T-helper 17 cell (primary cell): Measurements from ENCODE around the gene UBASH3A. TPM values are rescaled to one million over a fixed set of nuclear protein-coding genes. Genes with fewer than 3 reads are reported as not detected.
"Not testable (repeated sequence)": the region's sequence is repeated elsewhere in the genome, so short reads cannot be mapped to it uniquely, and the experiment has no call there.

Experiments
- ATAC-seq: fragments of 150-1000 bp; cut with Tn5 transposase; 2 replicates; pipeline ENCODE4 v1.10.0; 2021; ENCODE audit warnings: mild to moderate bottlenecking, moderate library complexity
- DNase-seq, 3 donors: peaks; one replicate each; pipeline versions ENCODE4 v3.0.0 to v3.0.0-alpha.2; 2020 to 2021
- H3K9me3 ChIP-seq: one replicate; pipeline ENCODE4 v1.7.0; 2013; ENCODE audit warnings: low read length, mild to moderate bottlenecking; ENCODE audit not compliant: control insufficient read depth, poor library complexity, severe bottlenecking
- H3K27ac Mint-ChIP-seq: one replicate; pipeline ENCODE4 v1.8.0; 2022; ENCODE audit warnings: mild to moderate bottlenecking, moderate library complexity, mixed read lengths
- H3K27me3 Mint-ChIP-seq: one replicate; pipeline ENCODE4 v1.8.0; 2022; ENCODE audit warnings: mixed read lengths
- H3K36me3 Mint-ChIP-seq: one replicate; pipeline ENCODE4 v1.8.0; 2022; ENCODE audit warnings: low read depth, mixed read lengths
- H3K4me1 Mint-ChIP-seq: one replicate; pipeline ENCODE4 v1.8.0; 2022; ENCODE audit warnings: mild to moderate bottlenecking, mixed read lengths
- H3K4me3 Mint-ChIP-seq: one replicate; pipeline ENCODE4 v1.8.0; 2022; ENCODE audit warnings: mild to moderate bottlenecking, moderate library complexity, mixed read lengths
- total RNA-seq, 4 donors: library from RNA in 2 of 4; stranded (reverse) in 2 of 4; gene quantifications; one replicate each; pipeline ENCODE4 v1.2.3 and lab custom pipeline; 2022 to 2026

UBASH3A gene
- total RNA-seq, 2 donors from 2014 or later = 49.5 to 50.3 TPM

DNA sequence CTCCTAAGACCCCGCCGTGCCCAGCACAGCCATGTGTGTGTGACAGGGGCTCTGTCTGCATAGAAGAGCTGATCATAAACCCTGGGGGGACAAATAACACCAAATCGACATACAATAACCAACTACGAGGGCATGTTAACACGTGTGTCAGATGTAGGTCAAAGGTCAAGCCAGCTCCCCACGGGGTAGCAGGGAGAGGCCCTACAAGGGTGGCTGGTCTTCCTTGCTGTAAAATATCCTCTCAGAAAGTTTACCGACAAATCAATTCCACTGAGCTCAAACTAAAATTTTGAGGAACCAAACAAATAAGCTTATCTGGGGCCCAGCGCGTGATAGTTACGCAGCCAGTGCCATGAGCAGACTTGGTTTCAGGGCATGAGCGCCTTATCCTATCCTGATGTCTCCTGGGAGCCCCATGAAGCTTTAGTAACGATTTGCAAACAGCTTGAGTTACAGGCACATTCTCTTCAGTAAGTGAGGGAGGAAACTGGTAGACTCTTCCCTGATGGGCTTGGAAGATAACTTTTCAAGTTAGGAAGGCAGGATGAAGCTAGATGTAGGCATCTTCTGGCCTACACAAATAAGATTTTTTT, 5.2 kb upstream of the UBASH3A start:
- H3K4me1 Mint-ChIP-seq = peaks cover 36% of the 10 kb centered on the region
- H3K27me3 Mint-ChIP-seq = no peaks in the 10 kb centered on the region
- peak overlapping the region; percentile 51 for H3K4me3 Mint-ChIP-seq
- no peaks in the 10 kb centered on the region for H3K36me3 Mint-ChIP-seq
- DNase-seq = no peak
- H3K9me3 ChIP-seq = no peaks in the 10 kb centered on the region
- ATAC-seq = no peak
- peak overlapping the region; percentile 81 for H3K27ac Mint-ChIP-seq

GRCh38 chr21:42400525-42400924, 3.2 kb upstream of the UBASH3A start:
- Mint-ChIP-seq H3K27ac (peak overlapping the region; percentile 81), H3K4me1 (peaks cover 37% of the 10 kb centered on the region), H3K27me3 (no peaks in the 10 kb centered on the region), H3K4me3 (peak overlapping the region; percentile 5), H3K36me3 (peaks cover under 1% of the 10 kb centered on the region)
- DNase-seq = no peak
- no peaks in the 10 kb centered on the region for H3K9me3 ChIP-seq
- peak; percentile 18 for ATAC-seq

DNA sequence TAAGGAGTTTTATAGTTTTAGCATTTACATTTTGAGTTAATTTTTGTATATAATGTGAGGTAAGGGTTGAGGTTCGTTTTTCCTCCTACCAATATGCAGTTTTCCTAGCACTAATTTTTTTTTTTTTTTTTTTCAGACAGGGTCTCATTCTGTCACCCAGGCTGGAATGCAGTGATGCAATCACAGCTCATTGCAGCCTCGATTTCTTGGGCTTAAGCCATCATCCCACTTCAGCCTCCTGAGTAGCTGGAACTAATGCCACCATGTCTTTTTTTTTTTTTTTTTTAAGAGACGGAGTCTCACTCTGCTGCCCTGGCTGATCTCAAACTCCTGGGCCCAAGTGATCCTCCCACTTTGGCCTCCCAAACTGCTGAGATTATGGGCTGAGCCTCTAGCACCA, 2.5 kb upstream of the UBASH3A start:
- Mint-ChIP-seq H3K27me3 (no peaks in the 10 kb centered on the region), H3K4me1 (peaks cover 37% of the 10 kb centered on the region), H3K4me3 (no peak overlapping the region), H3K36me3 (peaks cover 3% of the 10 kb centered on the region), H3K27ac (peak overlapping the region; percentile 42)
- ATAC-seq (no peak), DNase-seq (no peak)
- H3K9me3 ChIP-seq = no peaks in the 10 kb centered on the region

DNA sequence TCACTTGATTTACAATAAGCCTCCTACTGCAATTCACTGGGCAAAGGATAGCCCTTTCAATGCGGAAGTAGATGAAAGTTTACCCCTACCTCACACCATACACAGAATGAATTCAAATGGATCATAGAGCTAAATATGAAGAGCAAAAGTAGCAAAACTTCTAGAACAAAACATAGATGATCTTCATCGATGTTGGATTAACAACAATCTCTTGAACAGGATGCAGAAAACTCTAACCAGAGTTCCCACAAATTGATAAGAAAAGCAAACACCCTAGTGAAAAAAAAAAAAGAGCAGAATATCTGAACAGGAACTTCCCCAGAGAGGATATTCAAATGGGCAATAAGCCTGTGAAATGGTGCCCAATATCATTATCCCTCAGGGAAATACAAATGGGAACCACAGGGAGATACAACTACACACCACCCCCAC, 1.9 kb upstream of the UBASH3A start:
- H3K9me3 ChIP-seq = no peaks in the 10 kb centered on the region
- peaks cover 7% of the 10 kb centered on the region for H3K36me3 Mint-ChIP-seq
- peak overlapping the region; percentile 42 for H3K27ac Mint-ChIP-seq
- ATAC-seq (no peak), DNase-seq (no peak)
- no peaks in the 10 kb centered on the region for H3K27me3 Mint-ChIP-seq
- peak overlapping the region; percentile 0 for H3K4me3 Mint-ChIP-seq
- peaks cover 44% of the 10 kb centered on the region for H3K4me1 Mint-ChIP-seq

GRCh38 chr21:42404539-42404938, 837 bp downstream of the UBASH3A start:
- H3K4me3 Mint-ChIP-seq = peak overlapping the region; percentile 99
- no peaks in the 10 kb centered on the region for H3K27me3 Mint-ChIP-seq
- ATAC-seq = peak; percentile 13
- no peak for DNase-seq
- H3K4me1 Mint-ChIP-seq = peaks cover 38% of the 10 kb centered on the region
- peaks cover 7% of the 10 kb centered on the region for H3K36me3 Mint-ChIP-seq
- peak overlapping the region; percentile 98 for H3K27ac Mint-ChIP-seq
- no peaks in the 10 kb centered on the region for H3K9me3 ChIP-seq

DNA sequence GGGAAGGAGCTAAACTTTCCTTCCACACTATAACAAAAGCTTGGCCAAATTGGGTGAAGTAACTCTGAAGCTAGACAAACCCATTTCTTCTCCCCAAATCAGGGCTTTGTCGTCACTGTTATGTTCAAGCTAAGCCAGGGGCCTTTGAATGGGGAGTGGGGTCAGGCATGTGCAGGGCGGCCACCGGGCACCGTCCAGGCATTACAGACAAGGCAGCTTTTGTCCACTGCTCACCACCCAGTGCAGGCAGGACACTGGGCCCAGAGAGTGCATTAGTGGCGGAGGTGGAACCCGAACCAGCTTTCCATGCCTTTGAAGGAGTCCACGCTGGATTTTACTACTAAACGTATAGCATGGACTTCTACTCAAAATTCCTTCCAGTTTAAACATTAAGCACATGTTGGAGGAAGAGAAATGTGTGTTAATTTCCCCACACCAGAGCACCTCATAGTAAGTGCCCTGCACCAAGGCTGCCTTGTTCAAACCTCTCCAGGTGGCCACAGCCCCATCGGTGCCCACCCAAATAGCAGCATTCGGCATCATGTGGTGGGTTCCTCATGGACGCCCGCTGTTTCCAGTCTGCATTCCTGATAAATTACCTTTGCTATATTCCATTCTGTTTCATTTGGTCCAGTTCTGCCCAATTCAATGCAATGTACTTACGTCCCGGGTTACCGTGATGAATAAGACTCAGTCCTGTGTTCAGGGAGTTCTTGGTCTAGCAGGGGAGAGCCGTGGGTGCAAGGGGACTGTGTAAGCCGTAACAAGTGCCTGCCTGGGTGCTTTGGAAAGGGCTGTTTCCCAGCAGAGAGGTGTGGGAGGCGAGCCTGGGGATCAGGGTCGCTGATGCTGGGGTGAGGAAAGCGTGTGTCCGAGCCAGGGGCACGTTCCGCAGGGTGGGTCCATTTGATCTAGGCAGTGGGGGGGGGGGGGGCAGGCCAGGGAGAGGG, 1.6 kb downstream of the UBASH3A start:
- Mint-ChIP-seq H3K4me3 (peak overlapping the region; percentile 99), H3K27me3 (no peaks in the 10 kb centered on the region), H3K36me3 (peaks cover 11% of the 10 kb centered on the region), H3K27ac (peak overlapping the region; percentile 98), H3K4me1 (peaks cover 41% of the 10 kb centered on the region)
- ATAC-seq (no peak), DNase-seq (no peak)
- no peaks in the 10 kb centered on the region for H3K9me3 ChIP-seq

DNA sequence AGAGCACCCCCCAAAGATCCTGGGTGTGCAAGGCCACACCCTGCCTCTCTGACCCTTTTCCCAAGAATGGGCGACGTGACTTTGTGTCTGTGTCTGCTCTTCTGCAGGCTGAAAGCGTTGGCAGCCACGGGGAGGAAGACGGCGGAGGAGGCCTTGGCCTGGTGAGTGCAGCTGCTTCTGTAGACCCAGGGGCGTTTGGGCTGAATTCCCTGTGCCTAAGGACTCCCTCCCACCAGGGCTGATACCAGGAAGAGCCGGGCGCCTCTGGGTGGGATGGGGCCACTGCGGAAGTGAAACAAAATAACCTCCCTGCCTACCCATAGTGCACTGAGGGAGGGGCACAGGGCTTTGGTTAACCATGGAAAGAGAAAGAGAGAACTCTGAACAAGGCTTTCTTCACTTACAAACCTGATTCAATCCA, 2.5 kb downstream of the UBASH3A start:
- Mint-ChIP-seq H3K4me3 (peak overlapping the region; percentile 99), H3K27ac (peak overlapping the region; percentile 98), H3K36me3 (peaks cover 11% of the 10 kb centered on the region), H3K4me1 (peaks cover 41% of the 10 kb centered on the region), H3K27me3 (no peaks in the 10 kb centered on the region)
- ATAC-seq (peak; percentile 59), DNase-seq (peak in 1 of 3 donors; percentile 34)
- H3K9me3 ChIP-seq = no peaks in the 10 kb centered on the region

GRCh38 chr21:42406866-42407265, 3.2 kb downstream of the UBASH3A start:
- H3K9me3 ChIP-seq = no peaks in the 10 kb centered on the region
- peaks cover 11% of the 10 kb centered on the region for H3K36me3 Mint-ChIP-seq
- peak overlapping the region; percentile 98 for H3K27ac Mint-ChIP-seq
- DNase-seq (no peak), ATAC-seq (no peak)
- peaks cover 36% of the 10 kb centered on the region for H3K4me1 Mint-ChIP-seq
- H3K27me3 Mint-ChIP-seq = no peaks in the 10 kb centered on the region
- H3K4me3 Mint-ChIP-seq = peak overlapping the region; percentile 99

GRCh38 chr21:42407476-42407875, 3.8 kb downstream of the UBASH3A start:
- H3K27ac Mint-ChIP-seq = peak overlapping the region; percentile 98
- H3K9me3 ChIP-seq = no peaks in the 10 kb centered on the region
- no peak for DNase-seq
- H3K4me1 Mint-ChIP-seq = peaks cover 34% of the 10 kb centered on the region
- no peak for ATAC-seq
- H3K4me3 Mint-ChIP-seq = peak overlapping the region; percentile 99
- peaks cover 11% of the 10 kb centered on the region for H3K36me3 Mint-ChIP-seq
- H3K27me3 Mint-ChIP-seq = no peaks in the 10 kb centered on the region

GRCh38 chr21:42408718-42409117, 5.0 kb downstream of the UBASH3A start:
- ATAC-seq, H3K9me3 ChIP-seq, DNase-seq, H3K27me3 Mint-ChIP-seq: not testable (repeated sequence)
- Mint-ChIP-seq H3K4me3 (peak overlapping the region; percentile 39), H3K27ac (peak overlapping the region; percentile 98), H3K4me1 (peaks cover 39% of the 10 kb centered on the region), H3K36me3 (peaks cover 15% of the 10 kb centered on the region)

GRCh38 chr21:42409366-42409765, 5.7 kb downstream of the UBASH3A start:
- H3K9me3 ChIP-seq = no peaks in the 10 kb centered on the region
- H3K27me3 Mint-ChIP-seq = no peaks in the 10 kb centered on the region
- ATAC-seq = no peak
- peak overlapping the region; percentile 87 for H3K27ac Mint-ChIP-seq
- peaks cover 19% of the 10 kb centered on the region for H3K36me3 Mint-ChIP-seq
- no peak for DNase-seq
- peak overlapping the region; percentile 39 for H3K4me3 Mint-ChIP-seq
- H3K4me1 Mint-ChIP-seq = peaks cover 46% of the 10 kb centered on the region

GRCh38 chr21:42411197-42411869, 7.6 kb downstream of the UBASH3A start:
- H3K36me3 Mint-ChIP-seq = peaks cover 19% of the 10 kb centered on the region
- peaks cover 54% of the 10 kb centered on the region for H3K4me1 Mint-ChIP-seq
- H3K27me3 Mint-ChIP-seq = no peaks in the 10 kb centered on the region
- no peak overlapping the region for H3K27ac Mint-ChIP-seq
- ATAC-seq (peak; percentile 14), DNase-seq (peak in 2 of 3 donors; percentile 27 to 29)
- H3K4me3 Mint-ChIP-seq = no peak overlapping the region
- H3K9me3 ChIP-seq = no peaks in the 10 kb centered on the region
